GM23338 (cell line): Measurements from ENCODE around the gene FAM222A. TPM values are rescaled to one million over a fixed set of nuclear protein-coding genes. Genes with fewer than 3 reads are reported as not detected.
A peak's percentile ranks its signal among the peaks of the same experiment; 100 is the strongest.
"Not testable (repeated sequence)": the region's sequence is repeated elsewhere in the genome, so short reads cannot be mapped to it uniquely, and the experiment has no call there.

ENCODE experiments used
- ATAC-seq: fragments of 200-7000 bp; cut with Tn5 transposase; 3 replicates; pipeline ENCODE4 v1.9.1; 2020
- DNase-seq: peaks from one replicate; pipeline ENCODE4 v3.0.0-alpha.2; 2015; ENCODE audit warnings: low spot score
- H2AFZ ChIP-seq: fragments of 200-600 bp; sonication (generic); 2 replicates; pipeline ENCODE4 v1.8.0; 2016; ENCODE audit warnings: antibody characterized with exemption, mild to moderate bottlenecking, moderate library complexity
- H3F3A ChIP-seq: fragments of 200-600 bp; sonication (generic); replicated peaks from 2 replicates; pipeline ENCODE4 v1.8.0; 2017; ENCODE audit warnings: antibody characterized with exemption, mixed run types, low read depth
- H3K27ac ChIP-seq: fragments of 200-600 bp; sonication (generic); 2 replicates; pipeline ENCODE4 v1.6.1; 2016; ENCODE audit warnings: low read depth
- H3K27me3 ChIP-seq: fragments of 200-600 bp; sonication (generic); 2 replicates; pipeline ENCODE4 v1.8.0; 2016; ENCODE audit warnings: mild to moderate bottlenecking, mixed run types, moderate library complexity; ENCODE audit not compliant: insufficient read depth
- H3K36me3 ChIP-seq: fragments of 200-600 bp; sonication (generic); 2 replicates; pipeline ENCODE4 v1.8.0; 2016; ENCODE audit warnings: mild to moderate bottlenecking; ENCODE audit not compliant: insufficient read depth
- H3K4me1 ChIP-seq: fragments of 200-600 bp; sonication (generic); 2 replicates; pipeline ENCODE4 v1.8.0; 2016; ENCODE audit warnings: mild to moderate bottlenecking, moderate library complexity; ENCODE audit not compliant: insufficient read depth
- H3K4me2 ChIP-seq: fragments of 200-600 bp; sonication (generic); 2 replicates; pipeline ENCODE4 v1.7.1; 2017; ENCODE audit warnings: mixed run types
- H3K4me3 ChIP-seq: fragments of 200-600 bp; sonication (generic); 2 replicates; pipeline ENCODE4 v1.6.1; 2016; ENCODE audit warnings: mixed run types
- H3K79me2 ChIP-seq: fragments of 200-600 bp; sonication (generic); replicated peaks from 2 replicates; pipeline ENCODE4 v1.8.0; 2017; ENCODE audit warnings: mild to moderate bottlenecking; ENCODE audit not compliant: insufficient read depth
- H3K9me2 ChIP-seq: fragments of 200-600 bp; sonication (generic); 2 replicates; pipeline ENCODE4 v1.8.0; 2017; ENCODE audit not compliant: insufficient read depth
- H4K20me1 ChIP-seq: fragments of 200-600 bp; sonication (generic); replicated peaks from 2 replicates; pipeline ENCODE4 v1.8.0; 2017; ENCODE audit warnings: mild to moderate bottlenecking; ENCODE audit not compliant: insufficient read depth
- H3K27ac Mint-ChIP-seq: 2 replicates; pipeline ENCODE4 v1.8.0; 2020; ENCODE audit warnings: inconsistent platforms, mild to moderate bottlenecking, moderate library complexity, mixed read lengths
- H3K27me3 Mint-ChIP-seq: 3 replicates; pipeline ENCODE4 v1.8.0; 2022; ENCODE audit warnings: low read depth, mild to moderate bottlenecking, moderate library complexity, mixed read lengths, inconsistent platforms; ENCODE audit not compliant: insufficient read depth, poor library complexity
- H3K36me3 Mint-ChIP-seq: 3 replicates; pipeline ENCODE4 v1.8.0; 2021; ENCODE audit warnings: low read depth, mild to moderate bottlenecking, inconsistent platforms, moderate library complexity, mixed read lengths
- H3K4me1 Mint-ChIP-seq: 3 replicates; pipeline ENCODE4 v1.8.0; 2020; ENCODE audit warnings: mild to moderate bottlenecking, inconsistent platforms, mixed read lengths
- H3K4me3 Mint-ChIP-seq: 3 replicates; pipeline ENCODE4 v1.8.0; 2021; ENCODE audit warnings: moderate library complexity, mild to moderate bottlenecking, inconsistent platforms, mixed read lengths
- H3K9me3 Mint-ChIP-seq: 3 replicates; pipeline ENCODE4 v1.8.0; 2020; ENCODE audit warnings: moderate library complexity, mild to moderate bottlenecking, inconsistent platforms, mixed read lengths
- CREB1 ChIP-seq: fragments of 250-450 bp; sonication (Bioruptor Pico); IDR thresholded peaks from 2 replicates; pipeline ENCODE4 v1.5.0; 2020; ENCODE audit warnings: low read depth, mild to moderate bottlenecking, moderate library complexity
- NANOG ChIP-seq: IDR thresholded peaks from 2 replicates; pipeline ENCODE4 v1.6.1; 2016; ENCODE audit warnings: antibody characterized with exemption, borderline replicate concordance
- POLR2AphosphoS5 ChIP-seq: IDR thresholded peaks from 2 replicates; pipeline ENCODE4 v1.6.1; 2016; ENCODE audit warnings: antibody characterized with exemption, low read depth
- STAT1 ChIP-seq: IDR thresholded peaks from one replicate; pipeline ENCODE4 v1.6.1; 2016; ENCODE audit warnings: antibody characterized with exemption; ENCODE audit not compliant: unreplicated experiment
- ZNF114 ChIP-seq: fragments of 250-450 bp; sonication (Bioruptor Pico); IDR thresholded peaks from 2 replicates; pipeline ENCODE4 v1.5.0; 2020; ENCODE audit warnings: mild to moderate bottlenecking, moderate library complexity
- ZNF331 ChIP-seq: fragments of 250-450 bp; sonication (Bioruptor Pico); IDR thresholded peaks from 2 replicates; pipeline ENCODE4 v1.5.0; 2020; ENCODE audit warnings: low read depth, mild to moderate bottlenecking, moderate library complexity
- polyA plus RNA-seq: library from polyadenylated mRNA; unstranded; fragments of >200 nt; fragmentation: Nextera tagmentation; extraction: Ambion mirVana; gene quantifications from 2 replicates; pipeline ENCODE4 v1.2.1, GENCODE V29; 2016
- total RNA-seq: library from RNA; depleted of rRNA; stranded (reverse); fragments of >200 nt; shearing (Covaris generic); gene quantifications from 2 replicates; pipeline ENCODE4 v1.2.3, GENCODE V29; 2014
- TF ChIP-seq, protein P1 (sequence below): IDR thresholded peaks from one replicate; pipeline ENCODE4 v1.6.1; 2018; ENCODE audit warnings: antibody characterized with exemption; ENCODE audit not compliant: unreplicated experiment
- TF ChIP-seq, protein P2 (sequence below): IDR thresholded peaks from 2 replicates; pipeline ENCODE4 v1.6.1; 2016; ENCODE audit warnings: antibody characterized with exemption

FAM222A gene
- total and polyA plus RNA-seq, 2 experiments from 2014 or later, result 0.78 to 2.1 TPM

DNA sequence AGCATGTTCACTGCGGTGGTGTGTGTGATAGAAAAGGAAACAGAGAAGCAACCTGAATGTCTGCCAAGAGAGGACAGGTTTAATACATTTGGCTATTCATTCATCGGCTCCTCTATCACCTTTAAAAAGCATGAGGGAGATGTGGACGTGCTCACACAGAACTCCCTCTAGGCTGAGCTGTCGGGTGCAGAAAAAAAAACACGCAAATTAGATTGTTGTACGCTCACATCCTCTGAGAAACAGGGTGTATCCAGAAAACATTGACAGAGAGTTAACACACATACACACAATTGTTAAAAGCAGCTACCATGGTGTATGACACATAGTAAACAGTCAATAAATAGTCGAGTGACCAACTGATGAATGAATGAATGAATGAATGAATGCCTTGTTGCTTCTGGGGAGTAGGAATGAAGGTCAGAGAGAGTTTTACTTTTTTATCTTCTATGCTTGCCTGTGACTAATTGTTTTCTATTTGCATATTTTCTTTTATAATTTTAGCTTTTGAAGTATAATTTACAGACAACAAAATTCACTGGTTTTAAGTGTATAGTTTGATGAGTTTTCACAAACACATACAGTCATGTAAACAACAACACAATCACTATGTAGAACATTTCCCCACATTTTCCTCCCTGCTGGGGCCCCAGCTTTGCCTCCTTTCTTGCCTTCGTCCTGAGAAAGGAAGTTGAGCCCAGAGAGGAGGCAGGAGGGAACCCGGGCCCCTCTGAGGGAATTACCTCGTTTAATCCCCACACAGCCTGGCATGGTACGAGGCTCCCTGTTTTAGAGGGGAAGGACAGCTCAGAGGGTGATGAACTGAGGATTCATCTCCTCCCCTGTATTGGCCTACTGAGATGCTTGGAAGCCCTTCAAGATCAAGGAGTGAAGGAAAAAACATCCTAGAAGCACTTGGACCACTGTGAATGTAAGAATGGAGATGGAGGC is 19.7 kb upstream of the FAM222A start (continued):
- TF ChIP-seq, protein P1, sequence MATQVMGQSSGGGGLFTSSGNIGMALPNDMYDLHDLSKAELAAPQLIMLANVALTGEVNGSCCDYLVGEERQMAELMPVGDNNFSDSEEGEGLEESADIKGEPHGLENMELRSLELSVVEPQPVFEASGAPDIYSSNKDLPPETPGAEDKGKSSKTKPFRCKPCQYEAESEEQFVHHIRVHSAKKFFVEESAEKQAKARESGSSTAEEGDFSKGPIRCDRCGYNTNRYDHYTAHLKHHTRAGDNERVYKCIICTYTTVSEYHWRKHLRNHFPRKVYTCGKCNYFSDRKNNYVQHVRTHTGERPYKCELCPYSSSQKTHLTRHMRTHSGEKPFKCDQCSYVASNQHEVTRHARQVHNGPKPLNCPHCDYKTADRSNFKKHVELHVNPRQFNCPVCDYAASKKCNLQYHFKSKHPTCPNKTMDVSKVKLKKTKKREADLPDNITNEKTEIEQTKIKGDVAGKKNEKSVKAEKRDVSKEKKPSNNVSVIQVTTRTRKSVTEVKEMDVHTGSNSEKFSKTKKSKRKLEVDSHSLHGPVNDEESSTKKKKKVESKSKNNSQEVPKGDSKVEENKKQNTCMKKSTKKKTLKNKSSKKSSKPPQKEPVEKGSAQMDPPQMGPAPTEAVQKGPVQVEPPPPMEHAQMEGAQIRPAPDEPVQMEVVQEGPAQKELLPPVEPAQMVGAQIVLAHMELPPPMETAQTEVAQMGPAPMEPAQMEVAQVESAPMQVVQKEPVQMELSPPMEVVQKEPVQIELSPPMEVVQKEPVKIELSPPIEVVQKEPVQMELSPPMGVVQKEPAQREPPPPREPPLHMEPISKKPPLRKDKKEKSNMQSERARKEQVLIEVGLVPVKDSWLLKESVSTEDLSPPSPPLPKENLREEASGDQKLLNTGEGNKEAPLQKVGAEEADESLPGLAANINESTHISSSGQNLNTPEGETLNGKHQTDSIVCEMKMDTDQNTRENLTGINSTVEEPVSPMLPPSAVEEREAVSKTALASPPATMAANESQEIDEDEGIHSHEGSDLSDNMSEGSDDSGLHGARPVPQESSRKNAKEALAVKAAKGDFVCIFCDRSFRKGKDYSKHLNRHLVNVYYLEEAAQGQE, result no peak

DNA sequence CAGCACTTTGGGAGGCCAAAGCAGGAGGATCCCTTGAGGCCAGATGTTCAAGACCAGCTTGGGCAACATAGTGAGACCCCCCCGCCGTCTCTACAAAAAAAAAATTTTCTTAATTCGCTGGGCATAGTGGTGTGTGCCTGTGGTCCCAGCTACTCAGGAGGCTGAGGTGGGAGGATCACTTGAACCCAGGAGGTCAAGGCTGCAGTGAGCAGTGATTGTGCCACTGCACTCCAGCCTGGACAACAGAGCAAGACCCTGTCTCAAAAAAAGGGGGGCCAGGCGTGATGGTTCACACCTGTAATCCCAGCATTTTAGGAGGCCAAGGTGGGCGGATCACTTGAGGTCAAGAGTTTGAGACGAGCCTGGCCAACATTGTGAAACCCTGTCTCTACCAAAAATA is 19.0 kb upstream of the FAM222A start:
- not testable (repeated sequence) for H3K27me3 Mint-ChIP-seq, H2AFZ ChIP-seq, H3K4me1 ChIP-seq, H3K4me3 Mint-ChIP-seq, DNase-seq, H3K36me3 ChIP-seq, H3K27ac Mint-ChIP-seq, H3K36me3 Mint-ChIP-seq, H4K20me1 ChIP-seq, H3K4me3 ChIP-seq, H3K4me2 ChIP-seq, H3K27ac ChIP-seq, H3K9me2 ChIP-seq, ATAC-seq, H3F3A ChIP-seq, H3K27me3 ChIP-seq, H3K79me2 ChIP-seq, H3K9me3 Mint-ChIP-seq
- H3K4me1 Mint-ChIP-seq, result peaks cover 10% of the 10 kb centered on the region

DNA sequence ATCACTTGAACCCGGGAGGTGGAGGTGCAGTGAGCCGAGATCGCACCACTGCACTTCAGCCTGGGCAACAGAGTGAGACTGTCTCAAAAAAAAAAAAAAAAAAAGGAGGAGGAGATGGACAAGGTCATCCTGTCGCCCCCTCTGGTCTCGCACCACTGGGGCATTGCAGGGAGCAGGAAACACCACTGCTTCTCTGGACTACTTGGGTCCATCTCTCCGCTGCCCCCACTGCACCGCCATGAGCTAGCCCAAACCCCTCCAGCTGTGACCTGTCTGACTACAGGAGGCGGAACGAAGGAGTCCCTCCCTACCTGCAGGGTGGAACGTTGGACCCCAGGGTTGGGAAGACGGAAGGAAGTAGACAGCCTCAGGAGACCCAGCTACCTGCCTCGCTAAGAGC is 18.2 kb upstream of the FAM222A start:
- Histone ChIP-seq H3K27me3 (no peaks in the 10 kb centered on the region), H3F3A (no peaks in the 10 kb centered on the region), H2AFZ (no peak overlapping the region), H3K79me2 (no peaks in the 10 kb centered on the region), H4K20me1 (no peaks in the 10 kb centered on the region), H3K9me2 (no peaks in the 10 kb centered on the region), H3K36me3 (no peaks in the 10 kb centered on the region), H3K27ac (no peak overlapping the region), H3K4me1 (no peaks in the 10 kb centered on the region), H3K4me2 (no peak overlapping the region), H3K4me3 (no peak overlapping the region)
- TF ChIP-seq, protein P2, sequence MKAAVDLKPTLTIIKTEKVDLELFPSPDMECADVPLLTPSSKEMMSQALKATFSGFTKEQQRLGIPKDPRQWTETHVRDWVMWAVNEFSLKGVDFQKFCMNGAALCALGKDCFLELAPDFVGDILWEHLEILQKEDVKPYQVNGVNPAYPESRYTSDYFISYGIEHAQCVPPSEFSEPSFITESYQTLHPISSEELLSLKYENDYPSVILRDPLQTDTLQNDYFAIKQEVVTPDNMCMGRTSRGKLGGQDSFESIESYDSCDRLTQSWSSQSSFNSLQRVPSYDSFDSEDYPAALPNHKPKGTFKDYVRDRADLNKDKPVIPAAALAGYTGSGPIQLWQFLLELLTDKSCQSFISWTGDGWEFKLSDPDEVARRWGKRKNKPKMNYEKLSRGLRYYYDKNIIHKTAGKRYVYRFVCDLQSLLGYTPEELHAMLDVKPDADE, result no peak
- TF ChIP-seq ZNF114 (no peak), STAT1 (no peak), CREB1 (no peak), NANOG (no peak), POLR2AphosphoS5 (no peak), ZNF331 (CRISPR knock-in tag) (no peak)
- Mint-ChIP-seq H3K4me3 (no peak overlapping the region), H3K27ac (no peak overlapping the region), H3K9me3 (no peaks in the 10 kb centered on the region; the same call in 1 of the 3 replicates), H3K36me3 (no peaks in the 10 kb centered on the region), H3K4me1 (peaks cover 10% of the 10 kb centered on the region), H3K27me3 (peaks cover 7% of the 10 kb centered on the region)
- ATAC-seq (peak; percentile 31), DNase-seq (no peak)
